ENCODE data around the gene STOML1. TPM values are rescaled to one million over a fixed set of nuclear protein-coding genes. Genes with fewer than 3 reads are reported as not detected.

STOML1 gene, protein sequence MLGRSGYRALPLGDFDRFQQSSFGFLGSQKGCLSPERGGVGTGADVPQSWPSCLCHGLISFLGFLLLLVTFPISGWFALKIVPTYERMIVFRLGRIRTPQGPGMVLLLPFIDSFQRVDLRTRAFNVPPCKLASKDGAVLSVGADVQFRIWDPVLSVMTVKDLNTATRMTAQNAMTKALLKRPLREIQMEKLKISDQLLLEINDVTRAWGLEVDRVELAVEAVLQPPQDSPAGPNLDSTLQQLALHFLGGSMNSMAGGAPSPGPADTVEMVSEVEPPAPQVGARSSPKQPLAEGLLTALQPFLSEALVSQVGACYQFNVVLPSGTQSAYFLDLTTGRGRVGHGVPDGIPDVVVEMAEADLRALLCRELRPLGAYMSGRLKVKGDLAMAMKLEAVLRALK
- total RNA-seq = 24.1 TPM

DNA sequence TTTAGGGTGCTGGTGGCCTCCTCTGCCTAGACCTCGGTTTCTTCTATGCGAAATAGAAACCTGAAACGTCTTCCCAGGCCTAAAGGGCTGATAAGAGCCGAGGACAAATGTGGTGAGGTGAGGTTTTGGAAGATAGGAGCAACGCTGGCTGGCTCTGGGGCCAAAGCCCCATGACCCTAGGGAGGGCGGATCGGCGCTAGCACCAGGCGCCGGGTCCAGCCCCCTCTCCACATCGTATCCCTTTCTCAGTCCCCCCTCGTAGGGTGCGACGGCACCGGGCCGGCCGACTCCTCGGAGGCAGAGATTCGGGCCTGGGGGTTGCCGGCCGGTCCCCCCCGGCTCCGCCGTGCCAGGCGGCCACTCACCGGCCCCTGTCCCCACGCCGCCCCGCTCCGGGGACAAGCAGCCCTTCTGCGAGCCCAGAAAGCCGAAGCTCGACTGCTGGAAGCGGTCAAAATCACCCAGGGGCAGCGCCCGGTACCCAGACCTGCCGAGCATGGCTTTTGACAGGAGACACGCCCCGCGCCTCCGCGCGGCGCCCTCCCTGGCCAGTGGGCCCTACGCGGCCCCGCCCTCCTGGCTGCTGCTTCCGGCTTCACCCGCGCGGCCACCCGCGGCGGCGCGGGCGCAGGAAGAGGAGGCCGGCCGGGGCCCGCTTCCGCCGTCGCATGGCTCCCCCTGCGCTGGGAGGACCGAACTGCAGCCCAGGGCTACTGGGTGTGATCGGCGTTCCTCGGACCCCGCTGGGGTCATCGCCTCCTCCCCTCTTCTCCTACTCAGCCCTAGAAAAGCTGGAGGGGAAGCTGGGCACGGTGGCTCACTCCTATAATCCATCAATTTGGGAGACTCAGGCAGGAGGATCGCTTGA is at the start of gene STOML1:
Gene STOML1 (minus strand): TSS at position 570 of the 868 bp plus-strand sequence. CDS start 72 bp downstream, at position 498.
- no peak for FAIRE-seq

DNA sequence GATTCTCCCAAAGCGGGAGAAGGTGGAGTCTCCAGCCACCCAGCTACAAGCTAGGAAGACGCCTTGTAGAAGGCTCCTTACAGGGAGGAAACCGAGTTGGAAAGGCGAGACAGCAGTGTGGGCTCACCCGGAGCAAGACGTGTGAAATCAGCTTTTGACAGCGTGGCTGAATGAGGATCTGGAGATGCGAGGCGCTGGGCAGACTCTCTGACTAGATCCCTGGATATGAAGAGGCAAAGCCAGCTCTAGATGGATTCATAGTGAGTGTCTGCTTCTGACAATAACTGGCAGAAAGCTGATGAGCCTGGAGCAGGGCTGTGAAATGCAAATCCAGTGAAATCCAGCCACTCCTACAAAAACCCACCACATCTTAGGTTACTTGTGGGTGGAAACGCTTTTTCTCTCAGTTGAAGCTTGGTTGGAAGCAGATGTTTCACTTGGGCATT is 49.2 kb upstream of the STOML1 start:
- no peak for FAIRE-seq
- DNase-seq (ENCODE audit: low spot score in 2 of 2) = no peak

More for the DNA sequence above, at the start of gene STOML1:
- DNase-seq (ENCODE audit: low spot score in 2 of 2) = peak; percentile 95 to 96

DNA sequence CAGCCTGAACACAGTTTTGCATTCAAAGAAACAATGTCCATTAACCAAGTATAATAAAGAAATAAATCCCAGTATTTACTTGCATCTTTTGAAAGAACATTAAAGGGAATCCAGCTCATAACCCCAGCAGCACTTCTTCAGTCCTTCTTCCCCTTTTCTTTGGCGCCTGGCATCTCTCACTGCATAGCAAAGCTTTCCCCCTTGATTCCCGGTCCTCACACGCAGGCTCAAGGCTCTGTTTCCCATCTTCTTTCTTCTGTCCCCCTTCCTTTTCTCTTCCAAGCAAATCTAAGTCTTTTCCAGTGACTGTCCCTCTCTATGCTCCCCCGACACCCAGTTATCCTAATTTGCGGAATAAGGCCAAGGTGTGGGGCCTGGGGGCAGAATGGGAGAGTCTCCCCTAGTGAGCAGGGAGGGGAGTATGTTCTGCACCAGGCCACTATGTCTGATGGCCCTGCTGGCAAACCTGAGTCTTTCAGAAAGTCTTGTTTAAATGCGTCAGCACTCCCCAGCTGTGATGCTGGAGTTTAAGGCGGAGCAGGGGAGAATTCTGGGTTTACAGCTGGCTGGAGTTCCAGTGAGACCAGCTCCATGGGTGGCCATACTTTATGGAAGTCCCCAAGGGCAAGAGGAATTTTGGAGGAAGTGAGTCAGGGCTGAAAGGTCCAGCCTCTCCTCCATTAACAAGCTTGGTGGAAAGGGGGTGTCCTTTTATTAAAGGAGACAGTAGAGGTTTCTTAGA is 48.2 kb upstream of the STOML1 start:
- no peak for DNase-seq (ENCODE audit: low spot score in 2 of 2)
- FAIRE-seq = no peak

DNA sequence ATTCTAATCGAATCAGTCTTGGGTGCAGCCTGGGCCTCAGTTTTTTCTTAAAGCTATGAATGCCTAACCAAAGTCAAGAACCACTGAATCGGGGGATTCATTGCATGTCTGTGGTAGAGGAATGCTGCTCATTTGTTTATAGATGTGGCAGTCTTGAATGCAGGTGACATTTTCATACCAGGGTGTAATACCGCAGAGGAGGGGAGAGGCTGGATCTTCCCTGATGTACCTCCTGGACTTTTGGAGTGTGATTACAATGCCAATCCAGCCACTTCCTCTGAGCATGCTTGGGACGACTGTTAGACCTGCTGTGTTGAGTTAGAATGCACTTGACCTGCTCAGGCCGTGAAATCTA is 47.5 kb upstream of the STOML1 start:
- DNase-seq (ENCODE audit: low spot score in 2 of 2) (no peak), FAIRE-seq (no peak)

DNA sequence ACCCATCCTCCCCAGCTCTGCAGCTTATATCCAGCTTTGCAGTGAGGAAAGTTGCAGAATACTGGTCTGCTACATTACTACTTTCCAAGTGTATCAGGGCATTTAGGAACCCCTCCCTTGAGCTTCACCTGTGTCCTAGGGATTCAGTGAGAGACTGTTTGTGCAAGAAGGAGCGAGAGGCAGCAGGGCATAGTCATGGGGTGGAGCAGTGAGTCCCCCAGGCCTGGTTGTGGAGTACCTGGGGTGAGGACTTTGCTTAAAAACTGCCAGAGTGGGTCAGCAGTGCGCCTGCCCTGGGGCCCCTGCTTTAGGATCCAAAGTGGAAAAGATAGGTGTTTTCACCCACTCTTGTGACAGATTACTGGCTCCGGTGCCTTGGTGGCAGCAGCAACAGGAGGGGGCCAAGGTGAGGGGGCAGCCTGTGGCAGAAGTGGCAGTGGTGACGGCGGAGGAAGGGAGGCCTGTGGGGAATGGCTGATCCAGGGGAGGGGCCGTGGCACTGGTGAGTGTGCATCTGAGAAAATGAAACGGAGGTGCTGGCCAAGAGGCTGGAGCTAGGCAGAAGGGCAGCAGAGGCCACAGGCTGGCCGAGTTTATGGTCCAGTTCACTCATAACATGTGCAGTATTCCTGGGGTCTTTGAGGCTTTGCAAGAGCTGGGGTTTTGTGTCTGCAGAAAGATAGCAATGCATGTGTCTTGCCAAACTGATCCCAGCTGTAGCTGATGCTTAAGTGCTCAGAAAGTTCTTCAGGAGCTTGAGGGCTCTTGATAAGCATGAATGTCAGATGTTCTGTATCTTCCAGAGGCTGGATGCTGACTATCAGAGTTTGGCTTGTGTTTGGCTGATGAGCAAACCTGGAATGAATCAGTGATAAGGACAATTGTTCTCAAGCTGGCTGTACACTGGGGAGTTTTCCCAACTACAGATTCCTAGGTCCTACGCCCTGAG is 46.9 kb upstream of the STOML1 start:
- FAIRE-seq (no peak), DNase-seq (ENCODE audit: low spot score in 2 of 2) (no peak)

DNA sequence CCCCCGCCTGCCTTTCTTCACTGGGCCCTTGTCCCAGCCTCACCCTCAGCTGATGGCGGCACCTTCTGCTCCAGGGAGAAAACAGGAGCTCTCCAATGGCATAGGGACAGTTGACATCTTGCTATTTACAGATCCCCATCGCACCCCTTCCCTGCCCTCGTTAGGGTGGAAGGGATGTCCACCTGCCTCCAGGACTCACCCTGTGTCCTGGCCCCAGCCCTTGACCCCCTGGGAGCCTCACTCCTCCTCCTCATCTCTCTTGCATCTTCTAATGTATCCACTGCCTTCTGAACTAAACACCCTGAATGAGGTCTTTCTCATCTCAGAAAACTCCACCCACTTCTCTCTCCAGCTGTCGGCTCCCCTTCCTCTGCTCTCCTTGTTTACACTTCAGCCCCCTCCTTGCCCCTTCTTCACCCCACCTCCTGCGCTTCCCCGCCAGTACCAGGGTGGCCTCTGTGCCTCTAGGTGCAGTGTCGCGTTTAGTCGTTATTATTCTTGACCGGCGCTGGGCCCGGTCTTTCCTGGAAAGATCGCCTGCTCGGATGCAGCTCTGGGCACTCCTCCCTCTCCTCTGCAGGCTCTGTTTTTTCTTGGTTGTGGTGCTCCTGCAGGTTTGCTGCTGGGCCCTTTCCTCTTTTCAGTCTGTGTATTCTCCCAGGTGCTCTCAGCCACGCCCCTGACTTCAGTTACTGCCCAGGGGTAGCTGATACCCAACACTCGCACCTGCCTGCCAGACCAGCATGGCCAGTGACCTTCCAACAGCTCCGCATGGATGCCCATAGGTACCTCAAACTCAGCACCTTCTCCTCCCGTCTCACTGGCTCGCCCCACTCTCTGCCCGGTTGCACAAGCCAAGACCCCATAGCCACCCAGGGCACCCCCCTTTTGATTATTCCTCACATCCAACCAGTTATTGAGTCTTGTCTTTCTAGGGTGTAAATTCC is 45.3 kb upstream of the STOML1 start:
- FAIRE-seq = no peak
- DNase-seq (ENCODE audit: low spot score in 2 of 2) = no peak

DNA sequence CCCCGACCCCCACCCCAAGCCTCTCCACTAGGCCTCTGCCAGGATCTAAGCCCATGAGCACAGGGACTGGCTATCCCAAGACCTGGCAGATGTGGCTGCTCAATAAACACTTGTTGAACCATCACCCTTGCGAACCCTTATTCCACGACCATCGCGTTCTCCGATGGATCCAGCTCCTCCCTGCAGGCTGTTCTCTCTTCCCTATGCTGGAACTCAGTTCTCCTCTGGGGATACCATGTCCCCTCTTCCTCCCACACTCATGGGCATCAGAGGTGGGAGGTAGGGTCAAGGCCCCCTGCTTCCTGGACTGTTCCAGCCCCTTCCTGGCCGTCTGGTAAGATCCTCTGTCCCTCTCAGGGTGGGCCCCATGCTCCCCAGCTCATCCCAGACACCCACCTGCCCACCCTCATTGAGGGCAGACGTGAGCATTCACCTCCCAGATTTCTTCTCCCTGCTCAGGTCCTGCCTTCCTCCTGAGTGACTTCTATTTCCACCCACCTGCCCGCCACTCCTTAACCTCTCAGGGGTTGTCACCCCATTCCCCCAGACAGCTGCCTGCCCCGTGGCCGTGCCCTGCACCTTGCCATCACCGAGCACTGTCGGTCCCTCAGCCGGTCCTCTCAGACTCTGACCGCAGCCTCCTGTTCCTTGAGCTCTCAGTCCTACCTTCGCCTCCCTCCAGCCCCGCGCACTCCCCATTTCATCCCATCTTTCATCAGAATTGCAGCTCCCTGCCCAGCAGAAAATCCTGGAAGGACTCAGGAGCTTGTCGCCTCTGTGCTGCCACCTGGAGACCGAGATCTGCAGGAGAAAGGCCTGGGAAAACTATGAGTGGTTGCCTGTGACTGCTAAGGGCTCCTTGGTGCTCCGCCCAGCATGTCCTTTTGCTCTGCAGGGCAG is 44.4 kb upstream of the STOML1 start:
- FAIRE-seq (no peak), DNase-seq (ENCODE audit: low spot score in 2 of 2) (peak; percentile 57 to 81)

DNA sequence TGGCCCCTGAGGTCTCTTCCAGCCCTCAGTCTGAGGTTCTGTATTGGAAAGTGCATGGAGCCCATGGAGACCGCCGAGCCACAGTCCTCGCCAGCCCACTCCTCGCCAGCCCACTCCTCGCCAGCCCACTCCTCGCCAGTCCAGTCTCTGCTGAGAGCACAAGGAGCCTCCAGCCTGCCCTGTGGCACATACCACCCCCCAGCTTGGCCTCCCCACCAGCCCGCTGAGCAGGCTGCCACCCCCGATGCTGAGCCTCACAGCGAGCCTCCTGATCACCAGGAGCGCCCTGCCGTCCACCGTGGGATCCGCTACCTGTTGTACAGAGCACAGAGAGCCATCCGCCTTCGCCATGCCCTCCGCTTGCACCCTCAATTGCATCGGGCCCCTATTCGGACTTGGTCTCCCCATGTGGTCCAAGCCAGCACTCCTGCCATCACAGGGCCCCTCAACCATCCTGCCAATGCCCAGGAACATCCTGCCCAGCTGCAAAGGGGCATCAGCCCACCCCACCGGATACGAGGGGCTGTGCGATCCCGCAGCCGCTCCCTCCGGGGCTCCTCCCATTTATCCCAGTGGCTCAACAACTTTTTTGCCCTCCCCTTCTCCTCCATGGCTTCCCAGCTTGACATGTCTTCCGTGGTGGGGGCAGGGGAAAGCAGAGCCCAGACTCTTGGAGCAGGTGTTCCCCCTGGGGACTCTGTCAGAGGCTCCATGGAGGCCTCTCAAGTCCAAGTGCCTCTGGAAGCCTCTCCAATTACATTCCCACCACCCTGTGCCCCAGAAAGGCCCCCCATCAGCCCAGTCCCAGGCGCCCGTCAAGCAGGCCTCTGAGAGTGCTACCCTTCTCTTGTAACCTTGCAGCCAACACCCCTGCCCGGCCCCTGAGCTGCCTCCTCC is 43.3 kb upstream of the STOML1 start:
- FAIRE-seq (no peak), DNase-seq (ENCODE audit: low spot score in 2 of 2) (no peak)

DNA sequence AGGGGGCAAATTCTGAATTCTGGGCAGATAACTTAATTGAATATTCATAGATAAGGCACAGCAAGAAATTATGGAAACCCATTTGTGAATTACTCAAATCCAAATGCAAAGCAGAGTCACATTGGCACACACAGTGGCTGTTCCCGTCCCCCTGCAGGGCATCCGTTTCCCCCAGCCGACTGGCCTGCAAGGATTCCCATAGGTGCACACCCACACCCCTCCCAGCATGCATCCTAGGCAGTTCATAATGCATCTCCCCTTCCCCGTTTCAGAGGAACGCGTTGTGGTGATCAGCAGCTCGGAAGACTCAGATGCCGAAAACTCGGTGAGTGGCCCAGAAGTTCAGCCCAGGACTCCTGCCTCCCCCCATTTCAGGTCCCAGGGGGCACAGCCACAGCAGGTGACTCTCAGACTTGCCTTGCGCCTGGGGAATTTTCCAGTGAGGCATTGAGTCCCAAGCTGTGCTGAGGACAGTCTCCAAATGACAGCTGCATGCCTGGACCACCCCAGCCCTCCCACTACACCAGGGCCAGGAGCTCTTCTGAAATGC is 42.2 kb upstream of the STOML1 start:
- no peak for DNase-seq (ENCODE audit: low spot score in 2 of 2)
- FAIRE-seq = no peak

DNA sequence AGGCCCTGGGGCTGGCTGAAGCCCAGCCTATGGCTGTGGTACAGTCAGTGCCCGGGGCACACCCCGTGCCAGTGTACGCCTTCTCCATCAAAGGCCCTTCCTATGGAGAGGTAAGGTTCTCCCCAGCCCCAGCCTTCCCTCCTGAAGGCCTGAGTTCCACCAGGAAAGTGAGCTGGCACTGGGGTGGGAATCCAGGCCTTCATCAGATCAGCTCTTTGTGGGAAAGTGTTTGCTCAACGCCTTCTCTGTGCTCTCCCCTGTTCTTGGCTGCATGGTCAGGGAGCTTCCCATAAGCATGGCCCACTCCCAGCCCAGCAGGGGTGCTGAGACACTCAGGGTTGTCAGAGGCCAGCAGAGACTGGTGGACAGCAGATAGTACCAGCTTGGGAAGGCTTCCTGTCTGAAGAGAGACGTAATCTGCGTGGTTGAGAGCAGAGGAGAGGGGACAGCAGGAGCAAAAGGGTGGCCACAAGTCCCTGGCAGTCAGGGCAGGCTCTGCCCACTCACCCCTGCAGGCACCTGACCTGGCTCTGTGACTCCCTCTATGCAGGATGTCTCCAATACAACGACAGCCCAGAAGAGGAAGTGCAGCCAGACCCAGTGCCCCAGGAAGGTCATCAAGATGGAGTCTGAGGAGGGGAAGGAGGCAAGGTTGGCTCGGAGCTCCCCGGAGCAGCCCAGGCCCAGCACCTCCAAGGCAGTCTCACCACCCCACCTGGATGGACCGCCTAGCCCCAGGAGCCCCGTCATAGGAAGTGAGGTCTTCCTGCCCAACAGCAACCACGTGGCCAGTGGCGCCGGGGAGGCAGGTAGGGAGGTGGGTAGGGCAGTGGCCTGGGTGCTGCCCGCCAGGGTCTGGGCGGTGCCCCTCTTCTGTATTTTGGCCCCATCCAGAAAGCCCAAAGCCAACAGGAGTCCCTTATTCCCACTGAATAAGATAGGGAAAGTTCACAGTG is 40.8 kb upstream of the STOML1 start:
- FAIRE-seq (no peak), DNase-seq (ENCODE audit: low spot score in 2 of 2) (no peak)

DNA sequence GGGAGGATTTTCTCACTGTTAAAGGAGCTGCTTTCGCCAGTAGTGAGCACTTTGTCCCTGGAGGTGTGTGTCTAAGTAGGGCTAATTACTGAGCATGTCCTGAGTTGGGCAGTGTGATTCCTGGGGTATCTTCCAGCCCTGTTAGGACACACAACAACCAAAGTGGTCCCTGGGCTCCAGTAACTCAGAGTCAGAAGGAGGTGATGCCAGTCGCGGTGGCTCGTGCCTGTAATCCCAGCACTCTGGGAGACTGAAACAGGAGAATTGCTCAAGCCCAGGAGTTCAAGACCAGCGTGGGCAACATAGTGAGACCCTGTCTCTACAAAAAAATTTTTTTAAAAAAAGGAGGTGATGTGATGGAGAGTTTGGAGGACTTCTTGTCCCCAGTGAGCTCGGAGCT is 40.0 kb upstream of the STOML1 start:
- DNase-seq (ENCODE audit: low spot score in 2 of 2) (no peak), FAIRE-seq (no peak)

DNA sequence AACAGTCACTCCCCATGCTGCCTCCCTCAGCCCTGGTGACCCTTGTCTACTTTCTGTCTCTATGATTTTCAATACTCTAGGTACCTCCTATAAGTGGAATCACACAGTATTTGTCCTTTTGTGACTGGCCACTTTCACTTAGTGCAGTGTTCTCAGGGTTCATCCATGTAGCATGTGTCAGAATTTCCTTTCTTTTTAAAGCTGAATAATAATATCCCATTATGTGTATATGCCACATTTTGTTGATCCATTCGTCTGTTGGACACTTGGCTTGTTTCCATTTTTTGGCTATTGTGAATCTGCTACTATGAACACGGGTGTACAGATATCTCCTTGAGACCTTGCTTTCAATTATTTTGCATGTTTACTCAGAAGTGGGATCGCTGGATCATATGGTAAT is 36.6 kb upstream of the STOML1 start:
- no peak for DNase-seq (ENCODE audit: low spot score in 2 of 2)
- no peak for FAIRE-seq

DNA sequence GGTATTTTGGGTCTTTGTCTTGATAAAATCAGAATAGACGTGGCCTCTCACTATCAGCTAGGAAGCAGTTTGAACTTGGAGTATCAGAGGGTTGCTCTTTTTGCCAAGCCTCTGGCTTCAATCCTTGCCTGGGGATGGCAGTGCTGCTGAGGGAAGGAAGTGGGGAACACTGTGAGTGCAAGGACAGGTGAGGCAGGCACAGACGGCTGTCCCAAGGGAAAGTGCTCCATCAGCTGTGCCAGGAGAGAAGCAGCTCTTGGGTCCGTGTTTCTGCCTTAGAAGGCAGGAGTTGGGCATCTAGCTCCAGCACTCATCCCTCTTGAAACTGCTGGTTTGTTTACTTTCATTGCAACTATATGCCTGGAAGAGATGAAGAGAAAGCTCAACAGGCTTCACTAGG is 35.6 kb upstream of the STOML1 start:
- no peak for FAIRE-seq

DNA sequence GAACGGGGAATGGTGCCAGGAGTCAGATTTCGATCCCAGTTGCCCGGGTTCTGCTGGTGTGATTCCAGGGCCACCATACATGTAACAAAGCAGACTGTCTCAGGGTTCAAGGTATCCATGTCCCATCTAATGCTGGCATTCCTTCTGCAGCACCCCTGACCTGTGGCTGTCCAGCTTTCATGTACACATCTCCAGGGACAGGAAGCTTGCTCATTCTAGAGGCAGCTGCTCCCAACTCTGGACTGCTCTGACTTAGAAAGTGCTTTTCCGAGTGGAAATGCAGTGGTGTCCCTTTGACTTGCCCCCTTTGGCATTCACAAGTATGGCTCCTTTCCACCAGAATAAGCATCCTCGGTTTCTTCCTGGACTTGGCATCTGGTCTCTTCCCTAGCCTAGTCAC is 33.3 kb upstream of the STOML1 start:
- DNase-seq (ENCODE audit: low spot score in 2 of 2) = no peak
- FAIRE-seq = no peak

More for the DNA sequence above, 35.6 kb upstream of the STOML1 start:
- DNase-seq (ENCODE audit: low spot score in 2 of 2) = no peak

DNA sequence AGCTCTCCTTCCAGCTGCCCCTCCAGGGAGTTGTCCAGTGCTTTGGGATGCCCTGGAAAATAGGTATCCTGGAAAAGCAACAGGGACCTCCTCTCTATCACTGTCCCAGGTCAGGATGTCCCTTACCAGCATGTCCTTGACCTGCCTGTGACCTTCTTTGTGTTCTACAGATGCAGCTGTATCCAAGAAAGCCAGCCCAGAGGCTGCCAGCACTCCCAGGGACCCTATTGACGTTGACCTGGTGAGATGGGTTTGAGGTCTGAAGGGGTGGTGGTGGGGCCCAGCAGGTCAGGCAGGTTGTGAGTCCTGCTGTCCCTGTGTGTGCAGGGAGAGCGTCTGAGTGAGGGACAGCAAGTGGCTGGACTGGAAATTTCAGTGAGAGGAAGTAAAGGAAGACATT is 32.6 kb upstream of the STOML1 start:
- FAIRE-seq (no peak), DNase-seq (ENCODE audit: low spot score in 2 of 2) (no peak)
